ENCODE measurements around the gene ABAT.
A peak's percentile ranks its signal among the peaks of the same experiment; 100 is the strongest.

The ABAT gene

GRCh38 chr16:8674413-8675022 is at the start of gene ABAT:
Gene ABAT, plus strand, starts transcription at chr16:8674617. Its CDS starts 61,123 bp downstream, at chr16:8735740.
- H3K9me3 ChIP-seq (ENCODE audit: control insufficient read depth, insufficient read depth, low read length) = no peaks in the 10 kb centered on the region
- H3K4me3 ChIP-seq (ENCODE audit: low read depth, low read length) = peak within 1 kb of the TSS; percentile 82
- H3K9ac ChIP-seq (ENCODE audit: low read depth, low read length) = peak within 1 kb of the TSS; percentile 47
- peaks cover 26% of the 10 kb centered on the region for H3K27me3 ChIP-seq (ENCODE audit: control insufficient read depth, insufficient read depth, low read length)
- no peaks in the 10 kb centered on the region for H3K36me3 ChIP-seq (ENCODE audit: control insufficient read depth, insufficient read depth, low read length)
- H3K4me1 ChIP-seq (ENCODE audit: control insufficient read depth, insufficient read depth, low read length) = no peaks in the 10 kb centered on the region

DNA sequence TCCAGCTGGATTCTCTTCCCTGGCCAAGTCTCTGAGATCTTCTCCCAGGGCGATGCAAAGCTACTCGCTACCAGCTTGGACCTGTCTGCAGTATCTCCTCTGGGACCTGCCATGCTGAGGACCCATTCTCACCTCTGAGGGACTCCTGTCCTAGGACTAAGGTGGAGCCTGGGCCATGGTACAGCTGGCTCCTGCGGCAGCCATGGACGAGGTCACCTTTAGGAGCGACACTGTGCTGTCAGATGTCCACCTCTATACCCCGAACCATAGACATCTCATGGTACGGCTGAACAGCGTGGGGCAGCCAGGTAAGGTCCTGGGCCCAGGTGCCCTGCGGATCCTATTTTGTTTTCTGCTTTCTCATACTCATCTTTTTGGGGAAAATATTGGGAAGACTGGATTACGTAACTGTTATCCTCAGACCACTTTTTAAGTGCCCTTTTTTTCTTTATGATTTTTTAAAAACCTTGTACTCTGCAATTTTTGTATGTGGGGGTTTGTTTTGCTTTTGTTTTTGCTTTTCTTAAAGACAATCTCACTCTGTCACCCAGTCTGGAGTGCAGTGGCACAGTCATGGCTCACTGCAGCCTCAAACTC is 48.8 kb upstream of the ABAT start:
- no peak overlapping the region for H3K4me3 ChIP-seq (ENCODE audit: low read depth, low read length)
- no peaks in the 10 kb centered on the region for H3K4me1 ChIP-seq (ENCODE audit: control insufficient read depth, insufficient read depth, low read length)
- no peak overlapping the region for H3K9ac ChIP-seq (ENCODE audit: low read depth, low read length)
- peaks cover 48% of the 10 kb centered on the region for H3K36me3 ChIP-seq (ENCODE audit: control insufficient read depth, insufficient read depth, low read length)
- no peaks in the 10 kb centered on the region for H3K27me3 ChIP-seq (ENCODE audit: control insufficient read depth, insufficient read depth, low read length)
- H3K9me3 ChIP-seq (ENCODE audit: control insufficient read depth, insufficient read depth, low read length) = no peaks in the 10 kb centered on the region

DNA sequence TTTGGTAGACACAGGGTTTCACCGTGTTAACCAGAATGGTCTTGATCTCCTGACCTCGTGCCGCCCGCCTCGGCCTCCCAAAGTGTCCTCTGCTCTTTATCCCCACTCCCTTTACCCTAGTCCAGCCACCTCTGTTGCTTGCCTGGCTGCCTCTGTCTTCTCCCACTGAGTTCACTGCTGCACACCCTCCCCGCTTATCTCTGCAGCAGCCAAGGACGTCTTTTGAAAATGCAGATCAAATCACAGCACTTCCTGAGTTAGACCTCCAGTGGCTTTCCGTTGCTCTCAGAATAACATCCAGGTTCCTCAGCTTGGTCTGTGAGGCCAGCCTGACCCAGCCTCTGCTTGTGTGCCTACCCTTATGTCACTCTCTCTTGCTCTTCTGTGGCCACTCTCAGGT is 47.5 kb upstream of the ABAT start:
- Histone ChIP-seq H3K4me1 (ENCODE audit: control insufficient read depth, insufficient read depth, low read length) (no peaks in the 10 kb centered on the region), H3K36me3 (ENCODE audit: control insufficient read depth, insufficient read depth, low read length) (peaks cover 51% of the 10 kb centered on the region), H3K27me3 (ENCODE audit: control insufficient read depth, insufficient read depth, low read length) (no peaks in the 10 kb centered on the region), H3K9ac (ENCODE audit: low read depth, low read length) (no peak overlapping the region), H3K4me3 (ENCODE audit: low read depth, low read length) (no peak overlapping the region), H3K9me3 (ENCODE audit: control insufficient read depth, insufficient read depth, low read length) (no peaks in the 10 kb centered on the region)

- Histone ChIP-seq H3K36me3 (ENCODE audit: control insufficient read depth, insufficient read depth, low read length) (peaks cover 51% of the 10 kb centered on the region), H3K9ac (ENCODE audit: low read depth, low read length) (no peak overlapping the region), H3K27me3 (ENCODE audit: control insufficient read depth, insufficient read depth, low read length) (no peaks in the 10 kb centered on the region), H3K9me3 (ENCODE audit: control insufficient read depth, insufficient read depth, low read length) (no peaks in the 10 kb centered on the region), H3K4me3 (ENCODE audit: low read depth, low read length) (no peak overlapping the region), H3K4me1 (ENCODE audit: control insufficient read depth, insufficient read depth, low read length) (no peaks in the 10 kb centered on the region)
These were observed 47.0 kb upstream of the ABAT start for GRCh38 chr16:8627456-8627855.

- Histone ChIP-seq H3K36me3 (ENCODE audit: control insufficient read depth, insufficient read depth, low read length) (peaks cover 55% of the 10 kb centered on the region), H3K9ac (ENCODE audit: low read depth, low read length) (no peak overlapping the region), H3K27me3 (ENCODE audit: control insufficient read depth, insufficient read depth, low read length) (no peaks in the 10 kb centered on the region), H3K4me3 (ENCODE audit: low read depth, low read length) (no peak overlapping the region), H3K9me3 (ENCODE audit: control insufficient read depth, insufficient read depth, low read length) (no peaks in the 10 kb centered on the region), H3K4me1 (ENCODE audit: control insufficient read depth, insufficient read depth, low read length) (no peaks in the 10 kb centered on the region)
These were observed 45.3 kb upstream of the ABAT start for GRCh38 chr16:8628981-8629725.

- H3K36me3 ChIP-seq (ENCODE audit: control insufficient read depth, insufficient read depth, low read length) = peaks cover 60% of the 10 kb centered on the region
- no peak overlapping the region for H3K9ac ChIP-seq (ENCODE audit: low read depth, low read length)
- no peak overlapping the region for H3K4me3 ChIP-seq (ENCODE audit: low read depth, low read length)
- H3K9me3 ChIP-seq (ENCODE audit: control insufficient read depth, insufficient read depth, low read length) = no peaks in the 10 kb centered on the region
- H3K4me1 ChIP-seq (ENCODE audit: control insufficient read depth, insufficient read depth, low read length) = no peaks in the 10 kb centered on the region
- H3K27me3 ChIP-seq (ENCODE audit: control insufficient read depth, insufficient read depth, low read length) = no peaks in the 10 kb centered on the region
These were observed 44.0 kb upstream of the ABAT start for GRCh38 chr16:8630255-8630953.

- H3K4me3 ChIP-seq (ENCODE audit: low read depth, low read length) = no peak overlapping the region
- H3K4me1 ChIP-seq (ENCODE audit: control insufficient read depth, insufficient read depth, low read length) = no peaks in the 10 kb centered on the region
- no peak overlapping the region for H3K9ac ChIP-seq (ENCODE audit: low read depth, low read length)
- H3K36me3 ChIP-seq (ENCODE audit: control insufficient read depth, insufficient read depth, low read length) = peaks cover 57% of the 10 kb centered on the region
- no peaks in the 10 kb centered on the region for H3K9me3 ChIP-seq (ENCODE audit: control insufficient read depth, insufficient read depth, low read length)
- no peaks in the 10 kb centered on the region for H3K27me3 ChIP-seq (ENCODE audit: control insufficient read depth, insufficient read depth, low read length)
These were observed 43.0 kb upstream of the ABAT start for GRCh38 chr16:8631373-8631772.

DNA sequence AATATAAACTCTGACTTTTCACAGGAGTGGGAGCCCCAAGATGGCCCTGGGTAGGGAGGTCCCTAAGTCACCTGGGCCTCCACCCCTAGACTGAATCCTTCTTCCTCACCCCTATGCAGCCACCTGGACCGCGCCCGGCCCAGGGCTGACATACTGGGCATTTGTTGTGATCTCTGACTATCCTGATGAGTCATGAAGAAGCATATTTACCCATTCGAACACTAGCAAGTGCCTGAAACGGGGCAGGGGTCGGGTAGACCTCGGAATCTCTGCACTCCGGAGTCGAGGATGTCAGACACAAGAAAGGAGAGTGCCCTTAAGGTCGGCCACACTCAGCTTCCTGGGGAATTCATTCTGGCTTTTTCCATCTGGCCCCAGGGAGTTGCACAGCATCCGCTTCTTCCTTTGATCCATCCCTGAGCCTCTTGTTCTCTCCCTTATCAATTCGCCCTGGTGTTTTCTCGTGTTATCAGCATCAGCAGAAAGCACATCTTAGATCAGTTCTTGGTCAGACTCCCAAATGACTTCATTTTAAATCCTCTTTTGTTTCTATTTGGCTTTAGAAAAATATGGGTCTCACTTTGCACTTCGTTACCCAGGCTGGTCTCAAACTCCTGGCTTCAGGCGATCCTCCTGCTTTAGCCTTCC is 42.5 kb upstream of the ABAT start:
- peaks cover 59% of the 10 kb centered on the region for H3K36me3 ChIP-seq (ENCODE audit: control insufficient read depth, insufficient read depth, low read length)
- no peak overlapping the region for H3K4me3 ChIP-seq (ENCODE audit: low read depth, low read length)
- no peaks in the 10 kb centered on the region for H3K9me3 ChIP-seq (ENCODE audit: control insufficient read depth, insufficient read depth, low read length)
- H3K9ac ChIP-seq (ENCODE audit: low read depth, low read length) = no peak overlapping the region
- no peaks in the 10 kb centered on the region for H3K4me1 ChIP-seq (ENCODE audit: control insufficient read depth, insufficient read depth, low read length)
- no peaks in the 10 kb centered on the region for H3K27me3 ChIP-seq (ENCODE audit: control insufficient read depth, insufficient read depth, low read length)

DNA sequence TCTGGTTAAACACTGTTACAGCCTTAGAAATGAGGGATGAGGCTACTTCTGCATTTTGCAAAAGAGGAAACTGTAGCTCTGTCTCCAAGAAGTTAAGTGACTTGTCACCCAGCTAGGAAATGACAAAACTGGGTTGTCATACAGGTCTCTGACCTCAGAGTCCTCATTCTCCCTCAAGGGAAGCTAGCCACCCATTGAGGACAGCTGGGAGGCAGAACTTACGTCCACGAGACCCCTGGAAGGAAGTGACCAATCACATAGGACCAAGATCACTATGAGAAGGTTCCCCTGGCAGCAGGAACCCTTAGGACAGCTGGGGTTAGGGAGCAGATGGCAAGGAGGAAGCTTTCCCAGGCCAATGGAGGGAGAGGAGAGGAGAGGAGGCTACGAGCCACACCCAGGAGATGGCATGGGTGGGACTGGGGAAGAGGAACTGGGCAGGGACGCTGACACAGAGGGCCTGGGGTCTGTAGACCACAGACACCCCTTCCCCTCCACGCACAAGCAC is 41.7 kb upstream of the ABAT start:
- no peaks in the 10 kb centered on the region for H3K27me3 ChIP-seq (ENCODE audit: control insufficient read depth, insufficient read depth, low read length)
- H3K9ac ChIP-seq (ENCODE audit: low read depth, low read length) = no peak overlapping the region
- peaks cover 57% of the 10 kb centered on the region for H3K36me3 ChIP-seq (ENCODE audit: control insufficient read depth, insufficient read depth, low read length)
- H3K4me3 ChIP-seq (ENCODE audit: low read depth, low read length) = no peak overlapping the region
- no peaks in the 10 kb centered on the region for H3K9me3 ChIP-seq (ENCODE audit: control insufficient read depth, insufficient read depth, low read length)
- no peaks in the 10 kb centered on the region for H3K4me1 ChIP-seq (ENCODE audit: control insufficient read depth, insufficient read depth, low read length)

- peaks cover 48% of the 10 kb centered on the region for H3K36me3 ChIP-seq (ENCODE audit: control insufficient read depth, insufficient read depth, low read length)
- no peak overlapping the region for H3K4me3 ChIP-seq (ENCODE audit: low read depth, low read length)
- no peak overlapping the region for H3K9ac ChIP-seq (ENCODE audit: low read depth, low read length)
- H3K27me3 ChIP-seq (ENCODE audit: control insufficient read depth, insufficient read depth, low read length) = no peaks in the 10 kb centered on the region
- no peaks in the 10 kb centered on the region for H3K4me1 ChIP-seq (ENCODE audit: control insufficient read depth, insufficient read depth, low read length)
- H3K9me3 ChIP-seq (ENCODE audit: control insufficient read depth, insufficient read depth, low read length) = no peaks in the 10 kb centered on the region
These were observed 39.3 kb upstream of the ABAT start for GRCh38 chr16:8634991-8635736.

GRCh38 chr16:8639694-8640093 is 34.7 kb upstream of the ABAT start:
- H3K27me3 ChIP-seq (ENCODE audit: control insufficient read depth, insufficient read depth, low read length) = no peaks in the 10 kb centered on the region
- no peaks in the 10 kb centered on the region for H3K9me3 ChIP-seq (ENCODE audit: control insufficient read depth, insufficient read depth, low read length)
- H3K36me3 ChIP-seq (ENCODE audit: control insufficient read depth, insufficient read depth, low read length) = peaks cover 70% of the 10 kb centered on the region
- no peak overlapping the region for H3K9ac ChIP-seq (ENCODE audit: low read depth, low read length)
- no peak overlapping the region for H3K4me3 ChIP-seq (ENCODE audit: low read depth, low read length)
- no peaks in the 10 kb centered on the region for H3K4me1 ChIP-seq (ENCODE audit: control insufficient read depth, insufficient read depth, low read length)
